Stomach smooth muscle (tissue), 2 donors: ENCODE results near the gene PKP2.
"Not testable (repeated sequence)": the region's sequence is repeated elsewhere in the genome, so short reads cannot be mapped to it uniquely, and the experiment has no call there.

ENCODE experiments used
- H3K27ac ChIP-seq: one replicate; pipeline ENCODE4 v1.7.0; 2013; ENCODE audit warnings: mild to moderate bottlenecking, low read length, inconsistent platforms
- H3K27me3 ChIP-seq, 2 donors: one replicate each; pipeline ENCODE4 v1.7.0; 2013; ENCODE audit warnings: low read length in 2 of 2; ENCODE audit not compliant: insufficient read depth in 2 of 2, control insufficient read depth in 1 of 2
- H3K36me3 ChIP-seq, 2 donors: one replicate each; pipeline ENCODE4 v1.7.0; 2013; ENCODE audit warnings: low read length in 2 of 2; ENCODE audit not compliant: control insufficient read depth in 2 of 2, insufficient read depth in 2 of 2
- H3K4me1 ChIP-seq: one replicate; pipeline ENCODE4 v1.7.0; 2013; ENCODE audit warnings: low read length; ENCODE audit not compliant: control insufficient read depth, insufficient read depth
- H3K4me3 ChIP-seq, 2 donors: one replicate each; pipeline ENCODE4 v1.7.0; 2013; ENCODE audit warnings: low read length in 2 of 2
- H3K9ac ChIP-seq, 2 donors: one replicate each; pipeline ENCODE4 v1.7.0; 2013; ENCODE audit warnings: low read length in 2 of 2, mild to moderate bottlenecking in 1 of 2
- H3K9me3 ChIP-seq, 2 donors: one replicate each; pipeline ENCODE4 v1.7.0; 2013; ENCODE audit warnings: low read length in 2 of 2; ENCODE audit not compliant: control insufficient read depth in 2 of 2
- donor health status: healthy.
- donor health status: Pancreatic carcinoma.

The PKP2 gene

DNA sequence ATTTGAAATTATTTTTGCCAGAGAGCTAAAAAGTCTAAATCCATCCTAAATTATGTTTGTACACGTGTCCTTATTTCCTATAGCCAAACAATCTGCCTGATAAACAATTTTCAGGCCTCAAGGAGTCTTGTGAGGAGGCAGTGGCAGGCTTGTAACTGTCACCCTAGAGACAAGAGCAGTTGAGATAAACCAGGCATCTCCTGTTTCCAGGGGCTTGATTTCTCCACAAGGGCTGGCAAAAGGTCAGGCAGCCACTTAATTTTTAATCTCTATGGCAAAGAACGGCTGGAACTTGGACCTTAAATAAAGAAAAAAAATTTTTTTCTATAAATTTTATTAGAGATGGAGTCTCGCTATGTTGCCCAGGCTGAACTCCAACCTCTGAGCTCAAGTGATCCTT lies 15.5 kb downstream of the PKP2 start:
- Histone ChIP-seq H3K4me1 (peaks cover 6% of the 10 kb centered on the region), H3K36me3 (peaks cover 0 to under 1% of the 10 kb centered on the region in 2 donors), H3K4me3 (no peak overlapping the region), H3K27ac (peak overlapping the region; percentile 37), H3K9me3 (no peaks in the 10 kb centered on the region), H3K9ac (no peak overlapping the region), H3K27me3 (no peaks in the 10 kb centered on the region)

- H3K4me1 ChIP-seq, H3K27me3 ChIP-seq, H3K9me3 ChIP-seq, H3K36me3 ChIP-seq, H3K4me3 ChIP-seq, H3K9ac ChIP-seq: not testable (repeated sequence)
- H3K27ac ChIP-seq, result peak overlapping the region; percentile 74
These were observed 17.5 kb downstream of the PKP2 start for GRCh38 chr12:32879066-32879465.

DNA sequence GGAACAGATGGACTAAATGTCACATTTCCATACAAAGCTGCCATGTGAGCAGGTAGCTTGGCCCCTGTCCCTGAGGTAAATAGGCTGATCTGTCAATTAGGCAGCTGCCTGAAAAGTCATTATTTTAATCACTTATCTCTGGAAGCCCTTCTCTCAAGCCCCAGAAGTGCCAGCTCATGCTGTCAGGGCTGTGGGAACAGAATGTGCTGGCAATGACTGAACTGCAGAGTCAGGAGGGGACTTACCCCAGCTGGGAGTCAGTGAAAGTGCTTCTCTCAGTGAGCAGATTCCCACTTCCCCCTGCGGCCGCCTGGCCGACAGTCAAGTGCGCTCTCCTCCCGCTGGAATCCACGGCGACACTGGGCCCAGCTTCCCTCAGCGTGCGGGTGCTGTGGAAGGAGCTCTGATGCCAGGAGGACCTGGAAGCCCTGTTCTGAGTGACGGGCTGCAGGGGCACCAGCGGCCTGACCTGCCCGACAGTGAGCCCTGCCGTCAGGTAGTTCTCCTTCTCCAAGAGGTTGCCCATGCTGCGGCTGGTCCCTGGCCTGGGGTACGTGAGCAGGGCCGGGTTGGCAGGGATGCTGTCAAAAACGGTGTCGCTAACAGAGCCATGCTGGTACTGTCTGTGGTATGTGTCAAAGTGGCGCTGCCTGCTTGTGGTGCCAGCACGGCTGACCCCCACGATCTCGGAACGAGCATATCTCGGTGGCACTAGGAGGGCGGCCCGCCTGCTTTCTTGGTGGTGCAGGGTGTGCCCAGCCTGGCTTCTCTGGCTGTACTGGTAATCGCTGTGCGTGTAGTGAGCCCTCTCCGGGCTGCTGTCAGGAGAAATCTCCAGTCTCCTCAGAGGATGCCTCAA lies 18.7 kb downstream of the PKP2 start:
- no peak overlapping the region for H3K4me3 ChIP-seq

DNA sequence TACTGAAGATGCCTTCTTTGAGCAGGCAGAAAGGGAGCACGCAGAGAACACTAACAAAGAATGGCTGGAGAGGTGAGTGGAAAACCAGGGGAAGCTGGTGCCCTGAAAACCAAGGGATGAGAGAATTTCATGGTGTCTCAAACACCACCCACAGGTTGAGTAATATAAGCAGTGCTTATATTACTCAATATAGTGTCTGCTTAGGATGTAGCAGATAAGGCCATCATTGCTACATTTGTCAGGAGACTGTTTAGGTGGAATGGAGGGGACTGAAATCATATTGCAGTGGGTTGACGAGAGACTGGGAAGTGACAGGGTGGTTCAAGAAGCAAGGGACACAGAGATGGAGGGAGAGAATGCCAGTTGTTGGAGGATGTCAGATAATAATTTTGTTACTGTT lies 20.6 kb downstream of the PKP2 start:
- no peaks in the 10 kb centered on the region for H3K27me3 ChIP-seq
- H3K36me3 ChIP-seq, result peaks cover 0 to 2% of the 10 kb centered on the region in 2 donors
- peaks cover 6% of the 10 kb centered on the region for H3K4me1 ChIP-seq
- no peak overlapping the region for H3K4me3 ChIP-seq
- H3K27ac ChIP-seq, result peak overlapping the region; percentile 1
- no peak overlapping the region for H3K9ac ChIP-seq
- H3K9me3 ChIP-seq, result no peaks in the 10 kb centered on the region

More for the DNA sequence above, 18.7 kb downstream of the PKP2 start:
- no peaks in the 10 kb centered on the region for H3K27me3 ChIP-seq
- H3K27ac ChIP-seq, result peak overlapping the region; percentile 74
- H3K9me3 ChIP-seq, result no peaks in the 10 kb centered on the region
- no peak overlapping the region for H3K9ac ChIP-seq
- H3K36me3 ChIP-seq, result peaks cover 0 to 2% of the 10 kb centered on the region in 2 donors
- peaks cover 6% of the 10 kb centered on the region for H3K4me1 ChIP-seq

GRCh38 chr12:32874975-32875374 lies 21.6 kb downstream of the PKP2 start:
- Histone ChIP-seq H3K4me1 (peaks cover 6% of the 10 kb centered on the region), H3K9ac (no peak overlapping the region), H3K27me3 (no peaks in the 10 kb centered on the region), H3K4me3 (no peak overlapping the region), H3K9me3 (no peaks in the 10 kb centered on the region), H3K27ac (peak overlapping the region; percentile 1), H3K36me3 (peaks cover 0 to 2% of the 10 kb centered on the region in 2 donors)

DNA sequence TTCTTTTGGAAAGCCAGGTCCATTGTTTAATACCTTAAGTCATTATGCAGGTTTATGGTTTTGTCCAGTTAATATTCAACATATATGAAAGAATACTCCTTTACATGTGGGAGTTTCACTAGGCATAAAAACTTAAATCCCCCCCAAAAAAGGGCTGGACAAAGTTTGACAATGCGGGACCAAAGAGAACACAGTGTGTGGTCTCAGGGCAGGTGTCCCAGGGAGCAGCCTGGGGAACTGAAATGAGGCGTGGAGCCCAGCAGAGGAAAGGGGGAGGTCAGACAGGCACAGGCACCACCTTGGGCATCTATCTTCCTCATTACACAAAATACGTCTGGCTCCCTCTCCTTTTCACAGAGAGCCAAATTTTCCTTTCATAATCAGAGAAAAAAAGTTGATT lies 22.5 kb downstream of the PKP2 start:
- H3K4me3 ChIP-seq, result no peak overlapping the region
- H3K27ac ChIP-seq, result no peak overlapping the region
- no peaks in the 10 kb centered on the region for H3K27me3 ChIP-seq
- peaks cover 6% of the 10 kb centered on the region for H3K4me1 ChIP-seq
- H3K36me3 ChIP-seq, result peaks cover 0 to 2% of the 10 kb centered on the region in 2 donors
- no peaks in the 10 kb centered on the region for H3K9me3 ChIP-seq
- no peak overlapping the region for H3K9ac ChIP-seq

- not testable (repeated sequence) for H3K4me1 ChIP-seq, H3K9ac ChIP-seq, H3K27ac ChIP-seq, H3K9me3 ChIP-seq, H3K4me3 ChIP-seq, H3K27me3 ChIP-seq, H3K36me3 ChIP-seq
These were observed 24.2 kb downstream of the PKP2 start for GRCh38 chr12:32872416-32872815.

DNA sequence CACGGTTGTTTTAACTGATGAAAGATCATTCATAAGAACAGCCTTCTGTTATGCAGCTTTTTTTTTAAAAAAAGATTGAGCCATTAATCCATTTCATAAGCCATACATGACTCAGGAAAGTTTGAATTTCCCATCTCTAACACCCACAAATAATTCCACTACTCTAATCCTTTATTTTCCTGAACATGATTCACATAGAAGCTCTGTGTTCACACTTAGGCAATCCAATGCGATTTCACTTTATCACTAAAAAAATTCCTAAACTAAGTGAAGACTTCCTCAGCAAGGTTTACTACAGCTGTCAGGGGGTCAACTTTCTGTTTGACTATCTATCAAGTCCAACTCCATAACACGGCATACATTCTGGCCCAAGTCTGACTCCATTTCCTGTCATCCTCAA lies 25.9 kb downstream of the PKP2 start:
- no peaks in the 10 kb centered on the region for H3K4me1 ChIP-seq
- no peak overlapping the region for H3K27ac ChIP-seq
- H3K27me3 ChIP-seq, result no peaks in the 10 kb centered on the region
- no peaks in the 10 kb centered on the region for H3K9me3 ChIP-seq
- no peak overlapping the region for H3K4me3 ChIP-seq
- peaks cover 0 to 2% of the 10 kb centered on the region in 2 donors for H3K36me3 ChIP-seq
- no peak overlapping the region for H3K9ac ChIP-seq

DNA sequence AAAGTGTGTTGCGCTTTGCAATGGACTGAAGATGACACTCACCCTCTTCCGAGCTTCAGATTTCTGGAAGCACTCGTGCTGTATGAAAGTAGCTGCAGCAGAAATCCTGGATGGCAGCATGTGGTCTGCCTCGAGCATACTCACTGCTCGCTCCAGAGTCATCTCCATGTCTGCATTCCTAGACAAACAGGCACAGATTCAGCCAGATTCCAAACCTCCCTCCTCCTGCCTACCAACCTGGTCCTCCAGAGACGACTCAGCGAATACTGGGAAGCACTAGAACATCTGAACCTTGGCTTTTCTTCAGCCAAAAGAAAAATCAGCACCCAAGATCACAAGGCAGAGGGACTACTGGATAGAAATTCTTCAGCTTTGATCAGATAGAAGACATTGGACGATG lies 27.7 kb downstream of the PKP2 start:
- Histone ChIP-seq H3K27me3 (no peaks in the 10 kb centered on the region), H3K27ac (no peak overlapping the region), H3K9me3 (no peaks in the 10 kb centered on the region), H3K9ac (no peak overlapping the region), H3K4me3 (no peak overlapping the region), H3K36me3 (peaks cover 0 to 2% of the 10 kb centered on the region in 2 donors), H3K4me1 (no peaks in the 10 kb centered on the region)

GRCh38 chr12:32864731-32865130 lies 31.8 kb downstream of the PKP2 start:
- H3K9me3 ChIP-seq, result no peaks in the 10 kb centered on the region
- peaks cover 0 to 2% of the 10 kb centered on the region in 2 donors for H3K36me3 ChIP-seq
- H3K9ac ChIP-seq, result no peak overlapping the region
- H3K4me1 ChIP-seq, result no peaks in the 10 kb centered on the region
- H3K27ac ChIP-seq, result no peak overlapping the region
- no peak overlapping the region for H3K4me3 ChIP-seq
- H3K27me3 ChIP-seq, result no peaks in the 10 kb centered on the region

GRCh38 chr12:32863128-32863527 lies 33.4 kb downstream of the PKP2 start:
- H3K27ac ChIP-seq, result no peak overlapping the region
- H3K4me1 ChIP-seq, result no peaks in the 10 kb centered on the region
- no peak overlapping the region for H3K9ac ChIP-seq
- H3K4me3 ChIP-seq, result no peak overlapping the region
- H3K27me3 ChIP-seq, result no peaks in the 10 kb centered on the region
- H3K36me3 ChIP-seq, result no peaks in the 10 kb centered on the region
- H3K9me3 ChIP-seq, result no peaks in the 10 kb centered on the region
